Iris pigment epithelial cell (primary cell): ENCODE data around the gene ALG3.
A peak's percentile ranks its signal among the peaks of the same experiment; 100 is the strongest.

Source experiments
- DNase-seq: peaks from one replicate; pipeline ENCODE4 v3.0.0-alpha.2; 2011; ENCODE audit warnings: low read depth

ALG3 gene

DNA sequence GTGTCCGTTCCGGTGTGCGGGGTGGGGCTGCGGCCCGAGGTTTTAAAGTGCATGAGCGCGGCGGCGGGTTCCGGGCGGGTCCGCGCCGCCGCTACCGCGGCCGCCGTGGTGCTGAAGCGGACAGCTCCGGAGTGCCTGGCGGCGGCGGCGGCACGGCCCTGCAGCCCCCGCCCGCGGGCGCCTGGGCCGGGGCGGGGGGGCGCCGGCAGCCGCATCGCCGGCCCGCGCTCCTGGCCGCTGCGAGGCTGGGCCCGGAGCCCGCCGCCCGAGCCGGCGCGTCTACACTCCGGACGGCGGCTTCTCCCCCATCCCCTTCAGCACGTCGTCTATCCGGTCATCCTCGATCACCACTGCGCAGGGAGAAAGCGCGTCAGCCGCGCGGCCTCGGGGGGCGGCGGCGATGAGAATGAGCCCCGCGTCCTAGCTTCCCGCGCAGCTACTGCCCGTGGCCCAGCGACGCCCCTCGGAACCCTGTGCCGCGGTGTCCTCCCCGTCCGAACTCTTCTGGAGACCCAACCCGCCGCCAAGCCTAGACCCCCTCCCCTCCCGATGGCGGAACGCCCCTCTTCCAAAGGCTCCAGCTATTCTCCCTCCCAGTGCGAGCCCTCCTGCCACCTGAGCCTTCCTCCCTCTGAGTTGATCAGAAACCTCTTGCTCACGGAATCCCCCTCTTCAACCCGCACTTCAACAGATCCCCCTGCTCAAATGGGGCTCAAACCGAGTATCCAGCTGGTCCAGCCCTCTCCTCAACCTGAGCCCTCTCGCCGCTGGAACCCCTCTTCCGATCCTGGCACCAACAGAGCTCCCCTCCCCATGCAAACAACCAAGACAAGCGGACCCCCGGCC is 11.3 kb upstream of the ALG3 start:
- DNase-seq, result peak; percentile 32

GRCh38 chr3:184259396-184259877 is 10.7 kb upstream of the ALG3 start:
- no peak for DNase-seq

DNA sequence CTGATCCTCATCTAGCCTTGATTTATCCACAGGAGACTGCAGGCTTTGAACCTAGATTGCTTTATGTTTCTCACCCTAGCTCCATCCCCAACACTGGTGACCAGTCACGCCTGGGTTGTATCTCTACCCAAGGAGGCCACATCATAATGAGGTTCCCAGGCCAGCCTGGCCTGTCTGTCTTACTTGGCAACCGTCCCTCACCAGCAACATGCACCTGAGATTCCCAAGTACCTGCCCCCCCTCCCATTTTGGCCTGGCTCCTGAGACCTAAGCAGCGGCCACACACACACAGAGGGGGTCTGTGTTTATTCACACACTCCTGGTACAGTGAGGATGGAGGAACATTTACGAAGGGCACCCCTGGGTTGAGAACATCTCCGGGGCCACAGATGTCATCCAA is 10.2 kb upstream of the ALG3 start:
- DNase-seq, result no peak

GRCh38 chr3:184257083-184257915 is 8.5 kb upstream of the ALG3 start:
- no peak for DNase-seq

DNA sequence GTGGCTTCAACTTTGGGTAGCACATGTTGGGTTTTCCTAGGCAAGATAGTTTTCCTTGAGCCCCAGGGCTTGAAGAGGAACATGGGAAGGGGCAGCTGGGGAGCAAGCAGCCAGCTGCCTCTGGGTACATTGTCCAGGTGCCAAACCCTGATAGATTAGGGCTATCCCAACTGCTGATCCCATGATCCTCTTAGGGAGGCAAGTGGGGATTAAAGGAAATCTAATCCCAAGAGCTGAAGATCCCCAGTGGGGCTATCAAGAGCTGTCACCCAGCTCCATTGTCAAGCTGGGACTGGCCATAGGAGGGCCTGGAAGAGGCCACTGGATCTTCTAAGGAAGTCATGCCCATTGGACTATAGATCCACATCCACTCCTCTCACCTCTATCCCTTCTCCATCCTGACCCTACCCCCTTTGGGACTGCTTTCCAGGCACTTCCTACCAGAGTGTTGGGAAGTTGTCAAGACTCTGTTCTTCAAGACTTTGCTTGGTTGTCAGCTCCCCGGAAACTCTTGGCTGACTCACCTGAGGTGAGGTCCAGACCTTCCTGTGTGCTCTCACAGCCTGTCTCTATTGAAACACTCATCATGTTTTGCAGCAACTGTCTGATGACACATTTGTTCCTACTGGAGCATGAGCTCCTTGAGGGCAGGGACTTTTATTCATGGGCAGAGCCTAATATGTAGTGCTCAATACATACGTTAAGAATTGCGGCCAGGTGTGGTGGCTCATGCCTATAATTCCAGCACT is 6.7 kb upstream of the ALG3 start:
- no peak for DNase-seq

- DNase-seq, result peak; percentile 83
Measured at GRCh38 chr3:184250167-184250828, 1.5 kb upstream of the ALG3 start.

GRCh38 chr3:184249412-184250166 is 827 bp upstream of the ALG3 start, which contains the start of gene EEF1AKMT4:
Gene EEF1AKMT4, plus strand, starts transcription at chr3:184249672. Its CDS starts 23 bp downstream, at chr3:184249695.
- DNase-seq, result peak; percentile 99

DNA sequence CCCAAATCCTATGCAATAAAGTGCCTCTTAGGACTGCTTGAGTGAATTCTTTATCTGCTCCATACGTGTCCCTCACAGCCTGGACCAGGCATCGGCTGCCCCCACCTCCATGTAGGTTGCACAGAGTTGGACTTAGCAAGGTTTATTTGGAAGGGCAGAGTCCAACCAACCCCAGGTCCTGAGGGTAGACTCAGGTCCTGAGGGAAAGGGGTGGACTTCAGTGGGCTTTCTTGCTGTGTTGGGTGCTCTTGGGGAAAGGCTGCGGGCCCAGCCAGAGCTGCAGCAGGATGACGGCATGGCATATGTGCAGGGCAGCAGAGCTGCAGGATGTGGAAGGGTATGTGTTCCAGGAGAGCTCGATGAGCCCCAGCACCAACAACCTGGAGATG is 6.5 kb downstream of the ALG3 start:
- no peak for DNase-seq

DNA sequence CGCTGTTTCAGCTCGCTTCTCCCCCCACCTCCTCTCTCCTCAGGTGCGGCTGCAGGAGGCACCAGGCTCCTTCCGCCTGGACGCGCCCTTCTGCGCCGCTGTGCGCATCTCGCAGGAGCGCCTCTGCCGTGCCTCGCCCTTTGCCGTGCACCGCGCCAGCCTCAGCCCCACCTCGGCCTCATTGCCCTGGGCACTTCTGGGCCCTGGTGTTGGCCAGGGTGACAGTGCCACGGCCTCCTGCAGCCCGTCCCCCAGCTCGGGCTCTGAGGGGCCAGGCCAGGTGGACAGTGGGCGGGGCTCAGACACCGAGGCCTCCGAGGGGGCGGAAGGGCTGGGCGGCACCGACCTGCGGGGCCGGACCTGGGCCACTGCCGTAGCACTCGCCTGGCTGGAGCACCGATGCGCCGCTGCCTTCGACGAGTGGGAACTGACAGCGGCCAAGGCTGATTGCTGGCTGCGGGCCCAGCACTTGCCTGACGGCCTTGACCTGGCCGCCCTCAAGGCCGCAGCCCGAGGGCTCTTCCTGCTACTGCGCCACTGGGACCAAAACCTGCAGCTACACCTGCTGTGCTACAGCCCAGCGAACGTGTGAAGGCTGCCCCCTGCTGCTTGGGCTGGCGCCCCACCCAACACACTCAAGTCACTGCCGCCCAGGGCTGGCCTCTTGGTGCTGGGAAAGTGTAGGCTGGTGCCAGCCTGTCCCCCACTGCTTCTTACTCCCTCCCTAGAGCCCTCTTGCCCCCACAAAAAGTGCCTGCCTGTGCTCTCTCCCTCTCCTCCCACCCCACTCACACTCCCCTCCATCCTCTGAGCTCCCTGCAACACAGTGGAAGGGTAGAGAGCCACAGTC is 7.1 kb downstream of the ALG3 start:
- DNase-seq, result no peak

- no peak for DNase-seq
Measured at GRCh38 chr3:184241141-184241446, 7.7 kb downstream of the ALG3 start.

DNA sequence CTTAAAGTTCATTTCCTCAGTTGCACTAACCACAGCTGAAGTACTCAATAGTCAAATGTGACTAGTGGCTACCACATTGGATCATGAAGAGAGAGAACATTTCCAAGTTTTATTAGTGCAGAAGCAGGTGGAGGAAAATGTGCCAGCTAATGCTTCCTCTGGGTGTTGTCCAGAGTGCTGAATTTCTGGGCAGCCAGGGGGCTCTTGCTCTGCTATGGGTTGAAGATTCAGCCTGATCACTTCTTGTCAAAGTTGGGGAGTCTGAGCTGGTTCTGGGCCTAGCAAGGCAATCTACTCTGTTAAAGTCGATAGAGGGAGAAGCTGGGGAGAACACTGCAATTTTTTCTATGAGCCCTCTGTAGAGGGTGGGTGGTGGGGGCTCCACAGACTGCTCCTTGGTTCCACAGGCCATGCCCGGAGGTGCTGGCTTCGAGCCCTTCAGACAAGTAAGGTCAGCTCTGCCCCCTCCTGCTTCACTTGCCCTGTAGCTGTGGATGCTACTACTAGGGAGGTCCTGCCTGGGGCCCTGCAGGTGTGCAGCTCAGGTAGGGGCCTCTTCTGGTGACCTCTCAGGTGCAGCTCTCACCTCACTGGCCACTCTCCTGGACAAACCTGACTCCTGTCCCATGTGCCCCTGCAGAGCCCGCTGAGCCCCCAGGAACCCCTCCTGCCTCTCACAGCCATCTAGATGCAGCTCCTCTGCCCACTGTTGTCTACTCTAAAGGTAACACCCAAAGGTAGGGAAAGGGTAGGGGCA is 8.2 kb downstream of the ALG3 start:
- DNase-seq, result no peak

GRCh38 chr3:184239708-184240107 is 9.1 kb downstream of the ALG3 start:
- no peak for DNase-seq

DNA sequence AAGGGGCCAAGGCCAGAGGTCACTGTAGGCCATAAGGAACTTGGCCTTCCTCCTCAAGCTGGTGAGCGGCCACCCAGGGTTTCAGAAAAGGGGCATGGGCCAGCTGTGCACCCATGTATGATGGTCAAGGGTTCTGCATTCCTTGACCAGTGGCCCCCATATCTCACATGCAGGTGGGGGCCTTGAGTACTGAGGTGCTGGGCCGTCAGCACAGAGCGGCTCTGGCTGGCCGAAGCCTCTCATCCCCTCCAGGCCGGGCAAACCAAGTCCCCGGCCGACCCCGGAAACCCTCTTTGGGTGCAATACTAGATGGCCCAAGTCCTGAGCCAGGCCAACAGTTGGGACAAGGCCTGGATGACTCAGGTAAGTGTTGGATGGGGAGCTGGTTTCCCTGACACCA is 9.5 kb downstream of the ALG3 start:
- DNase-seq, result no peak

- DNase-seq, result no peak
Measured at GRCh38 chr3:184238246-184238818, 10.4 kb downstream of the ALG3 start.

DNA sequence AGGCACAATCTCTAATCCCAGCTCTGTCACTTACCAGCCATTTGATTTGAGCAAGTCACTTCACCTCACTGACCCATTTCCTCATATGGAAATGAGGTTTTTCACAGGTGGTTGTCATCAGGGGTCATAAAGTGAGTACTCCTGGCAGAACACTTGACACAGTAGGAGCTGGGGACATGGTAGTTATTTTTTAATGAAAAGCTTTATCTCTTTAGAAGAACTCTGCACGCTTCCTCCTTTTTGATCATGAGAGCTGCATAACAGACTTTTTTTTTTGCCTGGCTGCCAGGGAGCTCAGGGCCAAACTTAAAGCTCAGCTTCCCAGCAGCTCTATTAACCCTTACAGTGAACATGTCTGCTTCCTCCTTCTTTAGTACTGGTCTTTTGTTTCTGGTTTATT is 11.0 kb downstream of the ALG3 start:
- DNase-seq, result no peak

DNA sequence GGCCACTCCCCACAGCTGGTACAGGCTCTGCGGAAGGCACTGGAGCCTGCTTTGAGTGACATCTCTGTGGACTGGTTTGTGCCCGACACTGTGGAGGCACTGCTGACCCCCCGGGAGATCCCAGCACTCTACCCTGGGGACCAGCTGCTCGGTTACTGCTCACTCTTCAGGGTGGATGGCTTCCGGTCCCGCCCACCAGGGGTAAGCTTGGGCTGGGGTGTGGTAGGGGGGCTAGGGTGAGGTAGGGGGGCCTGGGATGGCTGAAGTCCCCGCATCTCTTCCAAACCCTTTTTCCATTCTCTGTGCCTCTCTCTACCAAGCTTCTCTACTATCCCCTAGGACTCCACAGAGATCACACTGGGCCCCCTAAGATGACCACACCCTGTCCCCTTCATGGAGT is 11.6 kb downstream of the ALG3 start:
- DNase-seq, result no peak

GRCh38 chr3:184236636-184237035 is 12.1 kb downstream of the ALG3 start:
- no peak for DNase-seq

- no peak for DNase-seq
Measured at GRCh38 chr3:184236033-184236410, 12.7 kb downstream of the ALG3 start.

DNA sequence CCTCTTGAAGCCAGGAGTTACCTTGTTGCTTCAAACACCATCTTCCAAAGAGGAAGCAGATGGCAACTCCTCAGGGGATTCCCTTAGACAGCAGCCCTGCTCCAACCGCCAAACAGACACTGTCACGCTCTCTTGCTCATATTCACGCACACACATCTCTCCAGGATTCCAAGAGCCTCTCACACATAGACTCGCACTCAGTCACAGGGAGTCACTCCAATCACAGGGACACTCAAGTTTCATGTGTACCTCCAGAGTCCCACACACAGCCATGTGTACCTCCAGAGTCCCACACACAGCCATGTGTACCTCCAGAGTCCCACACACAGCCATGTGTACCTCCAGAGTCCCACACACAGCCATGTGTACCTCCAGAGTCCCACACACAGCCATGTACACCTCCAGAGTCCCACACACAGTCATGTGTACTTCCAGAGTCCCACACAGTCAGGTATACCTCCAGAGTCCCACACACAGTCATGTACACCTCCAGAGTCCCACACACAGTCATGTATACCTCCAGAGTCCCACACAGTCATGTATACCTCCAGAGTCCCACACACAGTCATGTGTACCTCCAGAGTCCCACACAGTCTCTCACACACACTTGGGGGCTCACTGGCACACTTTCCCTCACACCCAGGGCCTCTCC is 13.3 kb downstream of the ALG3 start:
- DNase-seq, result no peak
